ENCODE results near the gene SPATA7. TPM values are rescaled to one million over a fixed set of nuclear protein-coding genes. Genes with fewer than 3 reads are reported as not detected.
A peak's percentile ranks its signal among the peaks of the same experiment; 100 is the strongest.
"Not testable (repeated sequence)": the region's sequence is repeated elsewhere in the genome, so short reads cannot be mapped to it uniquely, and the experiment has no call there.

SPATA7 gene
- total and polyA plus RNA-seq, 4 donors, result 5.5 to 17.7 (median 10.9) TPM

- no peak overlapping the region for H3K4me3 ChIP-seq (ENCODE audit: low read length in 2 of 2)
- ATAC-seq (ENCODE audit: low FRiP score) (no peak), DNase-seq (no peak)
- no peaks in the 10 kb centered on the region for H3K9me3 ChIP-seq (ENCODE audit: control insufficient read depth, low read length)
- H3K27ac ChIP-seq (ENCODE audit: low read depth in 1 of 2, low read length in 2 of 2), result no peak overlapping the region
- no peaks in the 10 kb centered on the region for H3K4me1 ChIP-seq (ENCODE audit: control insufficient read depth in 1 of 2, insufficient read depth in 2 of 2, low read length in 2 of 2)
- WGBS, 2 donors, result 56 to 64% methylated on average over 2 of the region's 2 CpGs
- no peaks in the 10 kb centered on the region for H3K36me3 ChIP-seq (ENCODE audit: control insufficient read depth in 1 of 2, insufficient read depth in 2 of 2, low read length in 1 of 2)
- no peaks in the 10 kb centered on the region for H3K27me3 ChIP-seq (ENCODE audit: control insufficient read depth in 1 of 2, insufficient read depth in 2 of 2, low read length in 1 of 2)
- intact Hi-C loops (cut with DNase I), result no loop called here
These were observed 26.0 kb upstream of the SPATA7 start for GRCh38 chr14:88359500-88359899.

DNA sequence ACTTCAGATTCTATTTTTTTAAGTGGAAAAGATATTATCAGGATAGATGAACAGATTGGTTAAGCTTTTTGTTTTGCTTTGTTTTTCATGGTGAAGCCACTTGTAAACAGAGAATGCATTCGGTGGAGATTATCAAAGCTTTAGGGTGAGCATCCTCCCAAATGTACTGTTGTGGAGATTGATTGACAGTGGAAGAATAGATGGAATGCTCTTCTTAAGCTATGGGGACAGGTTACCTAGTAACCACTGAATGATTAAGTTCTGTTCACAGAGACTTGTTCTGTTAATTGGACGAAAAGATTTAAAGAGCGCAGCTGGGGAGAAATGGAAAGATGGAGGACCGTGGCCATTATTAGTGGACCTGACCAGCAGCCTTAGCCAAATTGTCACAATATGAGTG is 21.8 kb upstream of the SPATA7 start:
- WGBS, 2 donors, result 68 to 86% methylated on average over 4 of the region's 4 CpGs
- Histone ChIP-seq H3K27ac (ENCODE audit: low read depth in 1 of 2, low read length in 2 of 2) (no peak overlapping the region), H3K9me3 (ENCODE audit: control insufficient read depth, low read length) (no peaks in the 10 kb centered on the region), H3K36me3 (ENCODE audit: control insufficient read depth in 1 of 2, insufficient read depth in 2 of 2, low read length in 1 of 2) (no peaks in the 10 kb centered on the region), H3K4me3 (ENCODE audit: low read length in 2 of 2) (no peak overlapping the region), H3K27me3 (ENCODE audit: control insufficient read depth in 1 of 2, insufficient read depth in 2 of 2, low read length in 1 of 2) (no peaks in the 10 kb centered on the region), H3K4me1 (ENCODE audit: control insufficient read depth in 1 of 2, insufficient read depth in 2 of 2, low read length in 2 of 2) (no peaks in the 10 kb centered on the region)
- DNase-seq (no peak), ATAC-seq (ENCODE audit: low FRiP score) (no peak)
- intact Hi-C loops (cut with DNase I), result no loop called here

- no peaks in the 10 kb centered on the region for H3K4me1 ChIP-seq (ENCODE audit: control insufficient read depth in 1 of 2, insufficient read depth in 2 of 2, low read length in 2 of 2)
These were observed 20.6 kb upstream of the SPATA7 start for GRCh38 chr14:88364710-88365413.

DNA sequence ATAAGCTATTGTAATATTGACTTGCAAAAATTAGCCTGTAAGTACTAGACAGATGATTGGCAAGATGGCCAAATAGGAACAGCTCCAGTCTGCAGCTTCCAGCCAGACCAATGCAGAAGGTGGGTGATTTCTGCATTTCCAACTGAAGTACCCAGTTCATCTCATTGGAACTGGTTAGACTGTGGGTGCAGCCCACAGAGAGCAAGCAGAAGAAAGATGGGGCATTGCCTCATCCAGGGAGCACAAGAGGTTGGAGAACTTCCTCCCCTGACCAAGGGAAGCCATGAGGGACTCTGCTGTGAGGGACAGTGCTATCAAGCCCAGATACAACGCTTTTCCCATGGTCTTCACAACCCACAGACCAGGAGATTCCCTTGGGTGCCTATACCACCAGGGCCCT is 16.0 kb upstream of the SPATA7 start:
- 52 to 54% methylated on average over 1 of the region's 1 CpG for WGBS, 2 donors
- intact Hi-C loops (cut with DNase I), result no loop called here
- H3K4me1 ChIP-seq (ENCODE audit: control insufficient read depth in 1 of 2, insufficient read depth in 2 of 2, low read length in 2 of 2), result no peaks in the 10 kb centered on the region

More at GRCh38 chr14:88364710-88365413, 20.6 kb upstream of the SPATA7 start:
- 56 to 61% methylated on average over 4 of the region's 4 CpGs for WGBS, 2 donors
- Histone ChIP-seq H3K27me3 (ENCODE audit: control insufficient read depth in 1 of 2, insufficient read depth in 2 of 2, low read length in 1 of 2) (no peaks in the 10 kb centered on the region), H3K4me3 (ENCODE audit: low read length in 2 of 2) (no peak overlapping the region), H3K27ac (ENCODE audit: low read depth in 1 of 2, low read length in 2 of 2) (no peak overlapping the region), H3K9me3 (ENCODE audit: control insufficient read depth, low read length) (peaks cover 3% of the 10 kb centered on the region), H3K36me3 (ENCODE audit: control insufficient read depth in 1 of 2, insufficient read depth in 2 of 2, low read length in 1 of 2) (no peaks in the 10 kb centered on the region)
- DNase-seq (no peak), ATAC-seq (ENCODE audit: low FRiP score) (no peak)
- intact Hi-C loops (cut with DNase I), result no loop called here

GRCh38 chr14:88379706-88380343 is 5.6 kb upstream of the SPATA7 start:
- no peak overlapping the region for H3K27ac ChIP-seq (ENCODE audit: low read depth in 1 of 2, low read length in 2 of 2)
- H3K27me3 ChIP-seq (ENCODE audit: control insufficient read depth in 1 of 2, insufficient read depth in 2 of 2, low read length in 1 of 2), result no peaks in the 10 kb centered on the region
- no peaks in the 10 kb centered on the region for H3K36me3 ChIP-seq (ENCODE audit: control insufficient read depth in 1 of 2, insufficient read depth in 2 of 2, low read length in 1 of 2)
- DNase-seq (no peak), ATAC-seq (ENCODE audit: low FRiP score) (no peak)
- intact Hi-C loops (cut with DNase I), result loop anchor here in 1 of 2 donors (10.0 kb wide), 1 partner anchor 365 kb away; no protein-coding TSS in a partner anchor
- H3K4me3 ChIP-seq (ENCODE audit: low read length in 2 of 2), result no peak overlapping the region
- 66 to 69% methylated on average over 5 of the region's 5 CpGs for WGBS, 2 donors
- H3K4me1 ChIP-seq (ENCODE audit: control insufficient read depth in 1 of 2, insufficient read depth in 2 of 2, low read length in 2 of 2), result no peaks in the 10 kb centered on the region
- H3K9me3 ChIP-seq (ENCODE audit: control insufficient read depth, low read length), result peaks cover 2% of the 10 kb centered on the region

More for the DNA sequence above, 16.0 kb upstream of the SPATA7 start:
- ATAC-seq (ENCODE audit: low FRiP score) (no peak), DNase-seq (no peak)
- H3K27ac ChIP-seq (ENCODE audit: low read depth in 1 of 2, low read length in 2 of 2), result no peak overlapping the region
- H3K36me3 ChIP-seq (ENCODE audit: control insufficient read depth in 1 of 2, insufficient read depth in 2 of 2, low read length in 1 of 2), result no peaks in the 10 kb centered on the region
- H3K27me3 ChIP-seq (ENCODE audit: control insufficient read depth in 1 of 2, insufficient read depth in 2 of 2, low read length in 1 of 2), result no peaks in the 10 kb centered on the region
- H3K4me3 ChIP-seq (ENCODE audit: low read length in 2 of 2), result no peak overlapping the region
- peaks cover 3% of the 10 kb centered on the region for H3K9me3 ChIP-seq (ENCODE audit: control insufficient read depth, low read length)

GRCh38 chr14:88380405-88380804 is 5.1 kb upstream of the SPATA7 start:
- H3K4me3 ChIP-seq (ENCODE audit: low read length in 2 of 2), result no peak overlapping the region
- peaks cover 2% of the 10 kb centered on the region for H3K9me3 ChIP-seq (ENCODE audit: control insufficient read depth, low read length)
- H3K4me1 ChIP-seq (ENCODE audit: control insufficient read depth in 1 of 2, insufficient read depth in 2 of 2, low read length in 2 of 2), result no peaks in the 10 kb centered on the region
- ATAC-seq (ENCODE audit: low FRiP score) (no peak), DNase-seq (no peak)
- no peaks in the 10 kb centered on the region for H3K27me3 ChIP-seq (ENCODE audit: control insufficient read depth in 1 of 2, insufficient read depth in 2 of 2, low read length in 1 of 2)
- 33 to 41% methylated on average over 3 of the region's 3 CpGs for WGBS, 2 donors
- intact Hi-C loops (cut with DNase I), result loop anchor here in 1 of 2 donors (10.0 kb wide), 1 partner anchor 366 kb away; no protein-coding TSS in a partner anchor
- H3K27ac ChIP-seq (ENCODE audit: low read depth in 1 of 2, low read length in 2 of 2), result no peak overlapping the region
- no peaks in the 10 kb centered on the region for H3K36me3 ChIP-seq (ENCODE audit: control insufficient read depth in 1 of 2, insufficient read depth in 2 of 2, low read length in 1 of 2)

DNA sequence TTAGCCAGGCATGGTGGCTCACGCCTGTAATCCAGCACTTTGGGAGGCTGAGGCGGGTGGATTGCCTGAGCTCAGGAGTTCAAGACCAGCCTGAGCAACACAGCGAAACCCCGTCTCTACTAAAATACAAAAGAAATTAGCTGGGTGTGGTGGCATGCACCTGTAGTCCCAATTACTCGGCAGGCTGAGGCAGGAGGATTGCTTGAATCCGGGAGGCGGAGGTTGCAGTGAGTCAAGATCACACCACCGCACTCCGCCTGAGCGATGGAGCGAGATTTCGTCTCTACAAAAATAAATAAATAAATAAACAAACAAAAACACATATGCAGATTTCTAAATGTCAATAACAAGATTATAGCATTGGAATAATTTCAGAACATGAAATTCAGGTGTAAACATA is 3.8 kb upstream of the SPATA7 start:
- not testable (repeated sequence) for H3K4me1 ChIP-seq (ENCODE audit: control insufficient read depth in 1 of 2, insufficient read depth in 2 of 2, low read length in 2 of 2); H3K27ac ChIP-seq (ENCODE audit: low read depth in 1 of 2, low read length in 2 of 2); H3K27me3 ChIP-seq (ENCODE audit: control insufficient read depth in 1 of 2, insufficient read depth in 2 of 2, low read length in 1 of 2); H3K4me3 ChIP-seq (ENCODE audit: low read length in 2 of 2); H3K9me3 ChIP-seq (ENCODE audit: control insufficient read depth, low read length); ATAC-seq (ENCODE audit: low FRiP score); H3K36me3 ChIP-seq (ENCODE audit: control insufficient read depth in 1 of 2, insufficient read depth in 2 of 2, low read length in 1 of 2); DNase-seq
- intact Hi-C loops (cut with DNase I), result loop anchor here in 1 of 2 donors (10.0 kb wide), 1 partner anchor 367 kb away; no protein-coding TSS in a partner anchor
- 93 to 95% methylated on average over 12 of the region's 12 CpGs for WGBS, 2 donors

GRCh38 chr14:88384718-88385117 is 739 bp upstream of the SPATA7 start:
- no peak overlapping the region for H3K27ac ChIP-seq (ENCODE audit: low read depth in 1 of 2, low read length in 2 of 2)
- H3K4me1 ChIP-seq (ENCODE audit: control insufficient read depth in 1 of 2, insufficient read depth in 2 of 2, low read length in 2 of 2), result no peaks in the 10 kb centered on the region
- intact Hi-C loops (cut with DNase I), result loop anchor here in 1 of 2 donors (10.0 kb wide), 1 partner anchor 370 kb away; no protein-coding TSS in a partner anchor
- peak overlapping the region; percentile 60 to 95 for H3K4me3 ChIP-seq (ENCODE audit: low read length in 2 of 2)
- WGBS, 2 donors, result 2 to 3% methylated on average over 3 of the region's 3 CpGs
- H3K36me3 ChIP-seq (ENCODE audit: control insufficient read depth in 1 of 2, insufficient read depth in 2 of 2, low read length in 1 of 2), result no peaks in the 10 kb centered on the region
- no peak for ATAC-seq (ENCODE audit: low FRiP score)
- no peak for DNase-seq
- no peaks in the 10 kb centered on the region for H3K27me3 ChIP-seq (ENCODE audit: control insufficient read depth in 1 of 2, insufficient read depth in 2 of 2, low read length in 1 of 2)
- no peaks in the 10 kb centered on the region for H3K9me3 ChIP-seq (ENCODE audit: control insufficient read depth, low read length)

Data from aorta (tissue), 5 donors.